GM21526 (cell line): ENCODE results near the gene PTPRD.
"Not testable (repeated sequence)": the region's sequence is repeated elsewhere in the genome, so short reads cannot be mapped to it uniquely, and the experiment has no call there.

Experiments
- ATAC-seq: cut with Tn5 transposase; IDR thresholded peaks from one replicate; pipeline ENCODE4 v1.9.1; 2021; ENCODE audit warnings: moderate library complexity; ENCODE audit not compliant: unreplicated experiment, low FRiP score

Gene PTPRD

GRCh38 chr9:9412241-9412640 is 1200.6 kb downstream of the PTPRD start:
- no peak for ATAC-seq

GRCh38 chr9:9410736-9411135 is 1202.1 kb downstream of the PTPRD start:
- ATAC-seq: no peak

GRCh38 chr9:9399982-9400381 is 1212.8 kb downstream of the PTPRD start:
- ATAC-seq: no peak

- no peak for ATAC-seq
These were observed 1216.3 kb downstream of the PTPRD start for GRCh38 chr9:9396518-9396917.

- ATAC-seq: no peak
These were observed 1217.3 kb downstream of the PTPRD start for GRCh38 chr9:9395539-9395938.

- ATAC-seq: no peak
These were observed 1220.0 kb downstream of the PTPRD start for GRCh38 chr9:9392755-9393154.

GRCh38 chr9:9389904-9390303 is 1222.9 kb downstream of the PTPRD start:
- no peak for ATAC-seq

GRCh38 chr9:9387511-9388115 is 1225.2 kb downstream of the PTPRD start:
- ATAC-seq: no peak

- no peak for ATAC-seq
These were observed 1250.5 kb downstream of the PTPRD start for GRCh38 chr9:9362332-9362731.

GRCh38 chr9:9352877-9353481 is 1259.8 kb downstream of the PTPRD start:
- no peak for ATAC-seq

- no peak for ATAC-seq
These were observed 1271.6 kb downstream of the PTPRD start for GRCh38 chr9:9341203-9341602.

GRCh38 chr9:9337129-9337528 is 1275.7 kb downstream of the PTPRD start:
- ATAC-seq: no peak

GRCh38 chr9:9326749-9327148 is 1286.1 kb downstream of the PTPRD start:
- no peak for ATAC-seq

- ATAC-seq: no peak
These were observed 1293.8 kb downstream of the PTPRD start for GRCh38 chr9:9319007-9319406.

GRCh38 chr9:9310743-9311142 is 1302.1 kb downstream of the PTPRD start:
- not testable (repeated sequence) for ATAC-seq

GRCh38 chr9:9305600-9305999 is 1307.2 kb downstream of the PTPRD start:
- no peak for ATAC-seq

- no peak for ATAC-seq
These were observed 1313.7 kb downstream of the PTPRD start for GRCh38 chr9:9299134-9299533.

- ATAC-seq: no peak
These were observed 1326.8 kb downstream of the PTPRD start for GRCh38 chr9:9286001-9286400.

GRCh38 chr9:9284201-9284600 is 1328.6 kb downstream of the PTPRD start:
- ATAC-seq: no peak

GRCh38 chr9:9283159-9283986 is 1329.4 kb downstream of the PTPRD start:
- ATAC-seq: no peak

GRCh38 chr9:9275601-9276000 is 1337.2 kb downstream of the PTPRD start:
- no peak for ATAC-seq

- no peak for ATAC-seq
These were observed 1354.8 kb downstream of the PTPRD start for GRCh38 chr9:9257999-9258498.
